WTC11 (cell line): Measurements from ENCODE around the gene MAN2B2.

Experiments
- ATF1 ChIP-seq: sonication (generic); formaldehyde crosslinking; IDR thresholded peaks from 2 replicates; pipeline ENCODE4 v1.8.1; 2023; ENCODE audit warnings: mild to moderate bottlenecking, moderate library complexity, missing genetic modification reagents
- FOXK1 ChIP-seq: sonication (generic); formaldehyde crosslinking; IDR thresholded peaks from 2 replicates; pipeline ENCODE4 v1.8.0; 2022; ENCODE audit warnings: mild to moderate bottlenecking, moderate library complexity, missing genetic modification reagents
- JUN ChIP-seq: sonication (generic); formaldehyde crosslinking; IDR thresholded peaks from 2 replicates; pipeline ENCODE4 v1.8.0; 2023; ENCODE audit warnings: mild to moderate bottlenecking, missing genetic modification reagents
- NR1H2 ChIP-seq: sonication (generic); formaldehyde crosslinking; IDR thresholded peaks from 2 replicates; pipeline ENCODE4 v1.9.0; 2021; ENCODE audit warnings: mild to moderate bottlenecking, moderate library complexity, missing genetic modification reagents
- NR3C1 ChIP-seq: sonication (generic); formaldehyde crosslinking; conservative IDR thresholded peaks from 2 replicates; pipeline ENCODE4 v1.8.1; 2023; ENCODE audit warnings: low read depth, mild to moderate bottlenecking, missing genetic modification reagents
- RELA ChIP-seq: sonication (generic); formaldehyde crosslinking; IDR thresholded peaks from 2 replicates; pipeline ENCODE4 v1.8.1; 2022; ENCODE audit warnings: missing genetic modification reagents, mild to moderate bottlenecking, borderline replicate concordance
- SP1 ChIP-seq: sonication (generic); formaldehyde crosslinking; conservative IDR thresholded peaks from 2 replicates; pipeline ENCODE4 v1.8.1; 2022; ENCODE audit warnings: missing genetic modification reagents
- TF ChIP-seq, protein P1 (sequence below): fragments of 200-600 bp; IDR thresholded peaks from 2 replicates; pipeline ENCODE4 v1.8.0; 2022; ENCODE audit warnings: antibody characterized with exemption
- TF ChIP-seq, protein P2 (sequence below): sonication (generic); formaldehyde crosslinking; IDR thresholded peaks from 2 replicates; pipeline ENCODE4 v1.8.1; 2023; ENCODE audit warnings: mild to moderate bottlenecking, missing genetic modification reagents, moderate library complexity
- TF ChIP-seq, protein P3 (sequence below): sonication (generic); formaldehyde crosslinking; conservative IDR thresholded peaks from 2 replicates; pipeline ENCODE4 v1.8.1; 2023; ENCODE audit warnings: mild to moderate bottlenecking, low read depth, missing genetic modification reagents, moderate library complexity
- TF ChIP-seq, protein P4 (sequence below): sonication (generic); formaldehyde crosslinking; IDR thresholded peaks from 2 replicates; pipeline ENCODE4 v1.8.1; 2023; ENCODE audit warnings: mild to moderate bottlenecking, missing genetic modification reagents, moderate library complexity
- TF ChIP-seq, protein P5 (sequence below): sonication (generic); formaldehyde crosslinking; IDR thresholded peaks from 2 replicates; pipeline ENCODE4 v1.8.1; 2023; ENCODE audit warnings: mild to moderate bottlenecking, missing genetic modification reagents

DNA sequence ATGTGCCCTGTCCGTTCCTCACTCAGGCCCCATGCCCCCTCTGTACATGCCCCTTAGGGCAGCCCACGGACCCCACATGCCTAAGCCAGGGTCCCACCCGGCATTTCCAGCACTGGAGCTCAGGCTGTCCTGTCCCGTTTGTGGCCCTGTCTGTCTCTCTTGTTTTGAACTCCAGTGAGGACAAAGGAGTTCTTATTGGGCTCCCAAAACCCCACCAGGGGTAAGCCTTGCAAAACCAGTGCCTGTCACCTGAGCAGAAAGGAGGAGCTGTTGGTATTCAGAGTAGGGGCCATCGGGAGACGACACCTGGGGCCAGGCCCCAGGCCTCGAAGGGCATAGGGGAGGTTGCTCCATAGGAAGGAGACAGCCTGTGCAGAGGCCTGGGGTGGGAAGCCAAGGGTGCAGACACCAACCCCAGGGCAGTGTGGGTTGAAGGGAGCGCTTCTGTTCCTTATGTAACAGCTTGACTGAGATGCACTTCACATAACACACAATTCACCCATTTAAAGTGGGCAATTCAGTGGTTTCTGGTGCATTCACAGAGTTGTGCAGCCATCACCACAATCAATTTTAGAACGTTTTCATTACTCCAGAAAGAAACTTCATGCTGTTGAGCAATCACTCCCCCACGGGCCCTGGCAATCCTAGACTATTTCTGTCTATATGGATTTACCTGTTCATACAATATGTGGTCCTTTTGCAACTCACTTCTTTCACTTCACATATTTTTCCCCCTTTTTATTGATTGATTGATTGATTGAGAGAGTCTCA, 31.7 kb downstream of the MAN2B2 start:
- TF ChIP-seq, protein P1, sequence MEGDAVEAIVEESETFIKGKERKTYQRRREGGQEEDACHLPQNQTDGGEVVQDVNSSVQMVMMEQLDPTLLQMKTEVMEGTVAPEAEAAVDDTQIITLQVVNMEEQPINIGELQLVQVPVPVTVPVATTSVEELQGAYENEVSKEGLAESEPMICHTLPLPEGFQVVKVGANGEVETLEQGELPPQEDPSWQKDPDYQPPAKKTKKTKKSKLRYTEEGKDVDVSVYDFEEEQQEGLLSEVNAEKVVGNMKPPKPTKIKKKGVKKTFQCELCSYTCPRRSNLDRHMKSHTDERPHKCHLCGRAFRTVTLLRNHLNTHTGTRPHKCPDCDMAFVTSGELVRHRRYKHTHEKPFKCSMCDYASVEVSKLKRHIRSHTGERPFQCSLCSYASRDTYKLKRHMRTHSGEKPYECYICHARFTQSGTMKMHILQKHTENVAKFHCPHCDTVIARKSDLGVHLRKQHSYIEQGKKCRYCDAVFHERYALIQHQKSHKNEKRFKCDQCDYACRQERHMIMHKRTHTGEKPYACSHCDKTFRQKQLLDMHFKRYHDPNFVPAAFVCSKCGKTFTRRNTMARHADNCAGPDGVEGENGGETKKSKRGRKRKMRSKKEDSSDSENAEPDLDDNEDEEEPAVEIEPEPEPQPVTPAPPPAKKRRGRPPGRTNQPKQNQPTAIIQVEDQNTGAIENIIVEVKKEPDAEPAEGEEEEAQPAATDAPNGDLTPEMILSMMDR: no peak
- TF ChIP-seq FOXK1 (no peak), NR1H2 (CRISPR knock-in tag) (no peak), ATF1 (CRISPR knock-in tag) (no peak), JUN (no peak), RELA (no peak), SP1 (no peak), NR3C1 (no peak)
- TF ChIP-seq, protein P2, sequence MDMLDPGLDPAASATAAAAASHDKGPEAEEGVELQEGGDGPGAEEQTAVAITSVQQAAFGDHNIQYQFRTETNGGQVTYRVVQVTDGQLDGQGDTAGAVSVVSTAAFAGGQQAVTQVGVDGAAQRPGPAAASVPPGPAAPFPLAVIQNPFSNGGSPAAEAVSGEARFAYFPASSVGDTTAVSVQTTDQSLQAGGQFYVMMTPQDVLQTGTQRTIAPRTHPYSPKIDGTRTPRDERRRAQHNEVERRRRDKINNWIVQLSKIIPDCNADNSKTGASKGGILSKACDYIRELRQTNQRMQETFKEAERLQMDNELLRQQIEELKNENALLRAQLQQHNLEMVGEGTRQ (CRISPR knock-in tag): no peak
- TF ChIP-seq, protein P3, sequence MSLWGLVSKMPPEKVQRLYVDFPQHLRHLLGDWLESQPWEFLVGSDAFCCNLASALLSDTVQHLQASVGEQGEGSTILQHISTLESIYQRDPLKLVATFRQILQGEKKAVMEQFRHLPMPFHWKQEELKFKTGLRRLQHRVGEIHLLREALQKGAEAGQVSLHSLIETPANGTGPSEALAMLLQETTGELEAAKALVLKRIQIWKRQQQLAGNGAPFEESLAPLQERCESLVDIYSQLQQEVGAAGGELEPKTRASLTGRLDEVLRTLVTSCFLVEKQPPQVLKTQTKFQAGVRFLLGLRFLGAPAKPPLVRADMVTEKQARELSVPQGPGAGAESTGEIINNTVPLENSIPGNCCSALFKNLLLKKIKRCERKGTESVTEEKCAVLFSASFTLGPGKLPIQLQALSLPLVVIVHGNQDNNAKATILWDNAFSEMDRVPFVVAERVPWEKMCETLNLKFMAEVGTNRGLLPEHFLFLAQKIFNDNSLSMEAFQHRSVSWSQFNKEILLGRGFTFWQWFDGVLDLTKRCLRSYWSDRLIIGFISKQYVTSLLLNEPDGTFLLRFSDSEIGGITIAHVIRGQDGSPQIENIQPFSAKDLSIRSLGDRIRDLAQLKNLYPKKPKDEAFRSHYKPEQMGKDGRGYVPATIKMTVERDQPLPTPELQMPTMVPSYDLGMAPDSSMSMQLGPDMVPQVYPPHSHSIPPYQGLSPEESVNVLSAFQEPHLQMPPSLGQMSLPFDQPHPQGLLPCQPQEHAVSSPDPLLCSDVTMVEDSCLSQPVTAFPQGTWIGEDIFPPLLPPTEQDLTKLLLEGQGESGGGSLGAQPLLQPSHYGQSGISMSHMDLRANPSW: no peak
- TF ChIP-seq, protein P4, sequence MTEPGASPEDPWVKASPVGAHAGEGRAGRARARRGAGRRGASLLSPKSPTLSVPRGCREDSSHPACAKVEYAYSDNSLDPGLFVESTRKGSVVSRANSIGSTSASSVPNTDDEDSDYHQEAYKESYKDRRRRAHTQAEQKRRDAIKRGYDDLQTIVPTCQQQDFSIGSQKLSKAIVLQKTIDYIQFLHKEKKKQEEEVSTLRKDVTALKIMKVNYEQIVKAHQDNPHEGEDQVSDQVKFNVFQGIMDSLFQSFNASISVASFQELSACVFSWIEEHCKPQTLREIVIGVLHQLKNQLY (CRISPR knock-in tag): no peak
- TF ChIP-seq, protein P5, sequence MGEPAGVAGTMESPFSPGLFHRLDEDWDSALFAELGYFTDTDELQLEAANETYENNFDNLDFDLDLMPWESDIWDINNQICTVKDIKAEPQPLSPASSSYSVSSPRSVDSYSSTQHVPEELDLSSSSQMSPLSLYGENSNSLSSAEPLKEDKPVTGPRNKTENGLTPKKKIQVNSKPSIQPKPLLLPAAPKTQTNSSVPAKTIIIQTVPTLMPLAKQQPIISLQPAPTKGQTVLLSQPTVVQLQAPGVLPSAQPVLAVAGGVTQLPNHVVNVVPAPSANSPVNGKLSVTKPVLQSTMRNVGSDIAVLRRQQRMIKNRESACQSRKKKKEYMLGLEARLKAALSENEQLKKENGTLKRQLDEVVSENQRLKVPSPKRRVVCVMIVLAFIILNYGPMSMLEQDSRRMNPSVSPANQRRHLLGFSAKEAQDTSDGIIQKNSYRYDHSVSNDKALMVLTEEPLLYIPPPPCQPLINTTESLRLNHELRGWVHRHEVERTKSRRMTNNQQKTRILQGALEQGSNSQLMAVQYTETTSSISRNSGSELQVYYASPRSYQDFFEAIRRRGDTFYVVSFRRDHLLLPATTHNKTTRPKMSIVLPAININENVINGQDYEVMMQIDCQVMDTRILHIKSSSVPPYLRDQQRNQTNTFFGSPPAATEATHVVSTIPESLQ (CRISPR knock-in tag): no peak
